ENCODE measurements around the gene TNNI3.
"Not testable (repeated sequence)": the region's sequence is repeated elsewhere in the genome, so short reads cannot be mapped to it uniquely, and the experiment has no call there.

Gene TNNI3

DNA sequence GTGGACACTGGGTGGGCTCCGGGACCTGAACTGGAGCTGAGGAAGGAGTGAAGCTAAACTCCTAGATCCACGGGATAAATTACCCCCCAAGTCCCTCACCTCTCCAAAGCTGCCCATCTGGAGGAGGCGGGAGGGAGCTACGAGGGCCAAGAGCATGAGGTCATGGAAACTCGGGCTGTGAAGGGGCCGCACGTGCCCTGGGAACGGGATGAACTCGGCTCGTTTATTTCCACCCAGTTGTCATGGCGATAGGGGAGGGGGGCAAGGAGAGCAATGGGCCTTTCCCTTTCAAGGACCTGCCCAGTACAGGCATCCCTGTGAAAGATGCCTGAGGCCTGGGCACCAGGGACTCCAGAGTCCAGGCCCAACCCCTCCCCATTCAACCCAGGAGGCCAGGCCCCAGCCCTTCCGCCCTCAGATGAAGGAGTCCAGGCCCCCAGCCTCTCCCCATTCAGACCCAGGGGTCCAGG lies 43.9 kb downstream of the TNNI3 start:
- DNase-seq (ENCODE audit: low read depth, low spot score): no peak

DNA sequence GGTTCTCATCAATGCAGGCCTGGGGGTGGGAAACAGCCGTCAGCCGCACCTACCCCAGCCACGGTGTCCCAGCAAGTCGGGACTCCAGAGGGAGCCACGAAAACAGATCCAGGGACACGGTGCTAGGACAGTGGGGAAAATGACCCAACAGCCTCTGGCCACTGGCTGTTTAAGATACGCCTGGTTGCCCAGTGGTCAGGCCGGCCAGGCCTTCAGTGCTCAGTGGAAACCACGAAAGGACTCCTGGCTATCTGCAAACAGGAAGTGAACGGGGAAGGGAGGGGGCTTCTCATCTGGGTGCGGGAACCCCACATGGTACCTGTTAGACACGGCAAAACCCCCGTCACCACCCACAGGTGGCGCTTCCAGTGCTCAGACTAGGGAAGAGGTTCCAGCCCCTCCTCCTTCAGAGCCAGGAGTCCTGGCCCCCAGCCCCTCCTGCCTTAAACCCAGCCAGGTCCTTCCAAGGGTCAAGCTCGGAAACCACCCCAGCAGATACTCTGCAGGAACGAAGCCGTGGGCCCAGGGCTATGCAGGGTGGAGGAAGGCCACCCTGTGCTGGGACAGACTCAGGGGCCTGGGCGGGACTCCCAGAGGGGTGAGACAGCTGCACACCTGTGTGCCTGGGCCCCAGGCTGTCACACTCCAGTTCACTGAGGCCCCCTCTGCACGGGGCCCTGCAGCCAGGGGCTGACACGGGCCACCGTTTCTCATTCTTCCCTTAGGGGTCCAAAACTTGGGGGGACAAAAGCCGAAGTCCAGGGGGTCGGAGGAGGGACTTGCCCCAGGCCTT lies 44.6 kb downstream of the TNNI3 start:
- no peak for DNase-seq (ENCODE audit: low read depth, low spot score)

DNA sequence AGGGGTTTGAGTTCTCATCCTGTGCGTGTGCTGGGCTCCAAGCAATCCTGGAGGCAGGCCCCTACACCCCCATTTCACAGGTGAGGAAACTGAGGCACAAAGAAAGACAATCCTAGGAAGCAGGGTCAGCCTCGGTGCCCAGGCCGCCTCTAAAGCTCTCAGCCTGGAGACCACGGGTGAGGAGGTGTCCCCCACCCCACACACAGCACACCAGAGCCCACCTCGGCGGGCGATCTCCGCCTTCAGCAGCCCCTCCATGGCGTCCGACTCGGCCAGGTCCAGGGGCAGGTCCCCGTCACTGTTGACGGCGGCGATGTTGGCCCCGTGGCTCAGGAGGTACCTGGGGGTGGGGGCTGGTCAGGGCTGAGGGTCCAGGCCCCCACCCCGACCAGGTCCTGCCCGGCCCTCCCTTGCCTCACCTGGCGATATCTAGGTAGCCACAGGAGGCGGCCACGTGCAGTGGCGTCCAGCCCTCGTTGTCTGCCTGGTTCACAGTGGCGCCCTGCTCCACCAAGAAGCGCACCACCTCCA lies 45.2 kb downstream of the TNNI3 start:
- no peak for DNase-seq (ENCODE audit: low read depth, low spot score)

DNA sequence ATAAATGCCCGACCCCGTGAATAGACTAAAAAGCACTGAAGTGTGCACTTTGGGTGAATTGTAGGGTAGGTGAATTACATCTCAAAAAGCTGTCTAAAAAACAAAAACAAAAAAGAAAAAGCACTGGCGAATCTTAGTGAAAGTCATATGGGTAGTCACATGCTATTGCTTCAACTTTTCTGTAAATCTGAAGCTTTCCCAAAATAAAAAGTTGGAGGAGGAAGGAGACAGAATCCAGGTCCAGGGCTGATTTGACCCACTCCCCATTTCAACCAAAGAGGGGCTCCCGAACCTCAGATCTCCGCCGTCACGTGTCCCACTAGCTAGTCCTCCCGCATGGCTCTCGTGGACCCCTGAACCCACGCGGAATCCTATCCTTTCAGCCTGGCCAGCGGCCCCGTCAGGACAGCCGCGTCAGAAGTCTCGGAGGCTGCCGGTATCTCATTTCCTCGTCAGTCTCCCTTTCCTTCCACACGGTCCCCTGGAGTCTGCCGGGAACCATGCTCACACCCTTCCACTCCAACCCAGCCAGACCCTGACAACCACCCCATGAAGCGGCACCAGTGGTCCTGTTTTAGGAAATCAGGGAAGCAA lies 46.2 kb downstream of the TNNI3 start:
- DNase-seq (ENCODE audit: low read depth, low spot score): no peak

DNA sequence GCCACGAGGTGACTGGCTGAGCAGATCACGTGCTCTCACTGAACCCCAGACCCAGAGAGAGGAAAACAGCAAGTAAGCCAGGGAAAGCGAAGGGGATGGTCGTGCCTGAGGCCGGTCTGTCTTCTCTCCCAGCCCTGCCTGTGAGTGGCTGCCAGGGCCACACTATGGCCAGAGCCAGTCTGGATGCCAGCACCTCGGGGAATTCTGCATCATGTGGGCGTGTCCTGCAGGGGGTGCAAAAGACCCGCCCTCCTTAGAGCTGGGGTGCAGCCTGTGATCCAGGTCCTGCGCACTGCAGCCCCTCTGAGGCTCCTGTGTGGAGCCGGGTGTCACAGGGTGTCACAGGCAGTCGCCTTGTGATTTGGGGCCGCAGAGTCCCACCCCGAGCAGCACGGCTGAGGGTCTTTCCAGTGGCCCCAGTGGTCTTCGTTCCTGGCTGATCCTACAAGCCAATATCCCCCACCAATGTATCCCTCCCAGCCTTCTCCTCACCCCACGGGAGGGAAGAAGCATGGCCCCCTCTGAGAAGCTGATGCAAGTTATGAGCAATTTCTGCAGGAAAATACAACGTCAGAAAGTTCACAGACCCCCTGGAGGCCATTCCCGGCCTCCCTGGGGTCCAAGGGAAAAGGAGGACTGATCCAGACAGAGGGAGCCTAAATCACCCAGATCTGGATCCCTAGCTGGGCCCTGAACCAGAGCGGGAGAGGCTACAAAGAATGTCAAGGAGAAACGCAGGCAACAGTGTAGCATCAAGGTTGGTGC lies 47.8 kb downstream of the TNNI3 start:
- no peak for DNase-seq (ENCODE audit: low read depth, low spot score)

DNA sequence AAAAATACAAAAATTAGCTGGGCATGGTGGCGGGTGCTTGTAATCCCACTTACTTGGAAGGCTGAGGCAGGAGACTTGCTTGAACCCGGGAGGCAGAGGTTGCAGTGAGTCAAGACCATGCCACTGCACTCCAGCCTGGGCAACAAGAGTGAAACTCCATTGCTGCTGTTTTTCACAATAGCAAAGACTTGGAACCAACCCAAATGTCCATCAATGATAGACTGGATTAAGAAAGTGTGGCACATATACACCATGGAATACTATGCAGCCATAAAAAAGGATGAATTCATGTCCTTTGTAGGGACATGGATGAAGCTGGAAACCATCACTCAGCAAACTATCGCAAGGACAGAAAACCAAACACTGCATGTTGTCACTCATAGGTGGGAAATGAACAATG lies 50.3 kb downstream of the TNNI3 start:
- not testable (repeated sequence) for DNase-seq (ENCODE audit: low read depth, low spot score)

DNA sequence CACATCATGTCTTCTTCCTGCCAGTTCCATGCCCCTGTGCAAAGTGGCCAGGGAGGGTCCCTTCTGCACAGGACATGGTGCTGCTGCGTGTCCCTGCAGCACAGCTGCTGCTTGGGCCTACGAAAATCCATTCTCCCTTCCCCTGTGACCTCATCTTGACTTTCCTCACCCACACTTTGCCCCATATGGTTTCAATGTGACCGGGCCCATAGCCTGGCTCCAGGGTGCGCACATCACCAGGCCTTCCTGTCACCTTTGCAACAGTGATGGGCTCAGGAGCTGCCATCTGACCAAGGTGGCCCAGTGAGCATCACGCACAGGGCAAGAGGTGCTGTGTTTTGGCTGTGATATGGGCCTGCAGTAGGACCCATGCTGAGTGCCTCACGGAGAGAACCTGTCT lies 50.9 kb downstream of the TNNI3 start:
- DNase-seq (ENCODE audit: low read depth, low spot score): no peak

DNA sequence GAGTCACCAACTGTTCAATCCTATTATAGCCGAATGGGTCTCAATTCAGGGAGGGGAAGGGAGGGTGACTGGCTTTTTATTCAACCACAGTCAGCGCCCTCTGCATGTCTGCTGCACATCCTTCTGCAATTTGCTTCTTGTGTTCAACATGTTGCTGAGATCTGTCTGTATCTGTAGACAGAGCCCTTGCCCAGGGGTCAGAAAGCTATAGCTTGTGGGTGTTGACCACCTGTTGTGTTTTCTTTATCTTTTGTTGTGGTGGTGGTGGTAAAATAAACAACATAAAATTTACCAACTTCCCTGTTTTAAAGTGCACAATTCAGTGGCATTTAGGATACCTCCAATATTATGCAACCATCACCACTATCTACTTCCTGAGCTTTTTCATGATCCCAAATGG lies 52.3 kb downstream of the TNNI3 start:
- no peak for DNase-seq (ENCODE audit: low read depth, low spot score)

DNA sequence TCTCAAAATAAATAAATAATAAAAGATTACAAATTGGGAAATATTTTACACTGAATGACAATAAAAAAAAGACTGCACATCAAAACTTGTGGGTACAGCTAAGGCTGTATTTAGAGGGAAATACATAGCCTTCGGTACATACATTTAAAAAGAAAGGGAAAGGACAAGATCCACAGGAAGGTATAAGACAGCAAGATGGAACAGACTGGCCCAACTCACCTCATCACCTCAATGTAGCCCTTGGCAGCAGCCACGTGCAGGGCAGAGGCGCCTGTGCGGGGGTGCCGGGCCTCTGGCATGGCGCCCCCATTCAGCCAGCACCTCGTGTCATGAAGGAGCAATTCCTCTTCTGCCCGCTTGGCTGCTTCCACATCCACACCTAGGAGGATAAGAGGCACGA lies 54.3 kb downstream of the TNNI3 start:
- no peak for DNase-seq (ENCODE audit: low read depth, low spot score)

Measured in activated naive CD8-positive, alpha-beta T cell treated with anti-CD3 and anti-CD28 coated beads, Interleukin-2, amount 50 U/mL, for 16 hours (primary cell).